Testis (tissue), 2 donors: Measurements from ENCODE around the gene MYOM3.

Experiments used
- POLR2A ChIP-seq: fragments of 450-650 bp; IDR thresholded peaks from one replicate; pipeline ENCODE4 v1.6.1; 2017; ENCODE audit warnings: antibody characterized with exemption, mild to moderate bottlenecking, moderate library complexity
- TF ChIP-seq, protein P1 (sequence below), 3 experiments: fragments of 450-650 bp in 2 of 3; fragments of 200-600 bp in 1 of 3; sonication (generic) in 1 of 3; IDR thresholded peaks; one replicate each; pipeline ENCODE4 v1.5.1; 2016 to 2019; ENCODE audit warnings: antibody characterized with exemption in 3 of 3, mild to moderate bottlenecking in 2 of 3, moderate library complexity in 1 of 3

DNA sequence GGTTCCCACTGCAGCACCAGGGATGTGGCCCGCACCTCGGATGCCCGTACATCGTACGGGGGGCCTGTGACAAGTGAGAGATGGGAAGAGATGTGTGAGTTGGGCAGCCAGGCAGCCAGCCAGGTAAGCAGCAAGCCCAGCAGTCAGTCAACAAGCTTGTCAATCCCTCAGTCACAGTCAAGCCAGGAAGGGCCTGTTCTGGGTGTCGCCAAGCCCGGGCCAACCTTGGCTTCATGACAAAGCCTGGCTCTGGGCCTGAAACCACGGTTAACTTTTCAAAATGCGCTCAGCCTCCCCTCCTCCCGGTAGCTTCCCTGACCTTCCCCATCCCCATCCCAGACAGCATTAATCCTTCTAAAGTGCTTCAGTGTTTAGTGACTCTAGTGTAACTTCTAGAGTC lies 31.8 kb downstream of the MYOM3 start:
- TF ChIP-seq, protein P1, sequence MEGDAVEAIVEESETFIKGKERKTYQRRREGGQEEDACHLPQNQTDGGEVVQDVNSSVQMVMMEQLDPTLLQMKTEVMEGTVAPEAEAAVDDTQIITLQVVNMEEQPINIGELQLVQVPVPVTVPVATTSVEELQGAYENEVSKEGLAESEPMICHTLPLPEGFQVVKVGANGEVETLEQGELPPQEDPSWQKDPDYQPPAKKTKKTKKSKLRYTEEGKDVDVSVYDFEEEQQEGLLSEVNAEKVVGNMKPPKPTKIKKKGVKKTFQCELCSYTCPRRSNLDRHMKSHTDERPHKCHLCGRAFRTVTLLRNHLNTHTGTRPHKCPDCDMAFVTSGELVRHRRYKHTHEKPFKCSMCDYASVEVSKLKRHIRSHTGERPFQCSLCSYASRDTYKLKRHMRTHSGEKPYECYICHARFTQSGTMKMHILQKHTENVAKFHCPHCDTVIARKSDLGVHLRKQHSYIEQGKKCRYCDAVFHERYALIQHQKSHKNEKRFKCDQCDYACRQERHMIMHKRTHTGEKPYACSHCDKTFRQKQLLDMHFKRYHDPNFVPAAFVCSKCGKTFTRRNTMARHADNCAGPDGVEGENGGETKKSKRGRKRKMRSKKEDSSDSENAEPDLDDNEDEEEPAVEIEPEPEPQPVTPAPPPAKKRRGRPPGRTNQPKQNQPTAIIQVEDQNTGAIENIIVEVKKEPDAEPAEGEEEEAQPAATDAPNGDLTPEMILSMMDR (IDR thresholded peaks at IDR 0.05) = no peak
- TF ChIP-seq POLR2A = no peak
